CD14-positive monocyte (primary cell): ENCODE data around the gene UCN. TPM values are rescaled to one million over a fixed set of nuclear protein-coding genes. Genes with fewer than 3 reads are reported as not detected.

ENCODE experiments used
- DNase-seq, 3 donors: peaks; one replicate each; pipeline ENCODE4 v3.0.0-alpha.2; 2011 to 2022
- H2AFZ ChIP-seq: 2 replicates; pipeline ENCODE4 v1.6.0; 2012; ENCODE audit warnings: mild to moderate bottlenecking, low read depth, low read length, inconsistent platforms; ENCODE audit not compliant: insufficient read depth, poor library complexity, severe bottlenecking
- H3K27ac ChIP-seq, 2 donors: 1 replicate in 1 of 2; 2 replicates in 1 of 2; pipeline ENCODE4 v1.5.1; 2012 to 2013; ENCODE audit warnings: low read length in 2 of 2, control low read depth in 1 of 2, inconsistent platforms in 1 of 2, low read depth in 1 of 2, mild to moderate bottlenecking in 1 of 2
- H3K27me3 ChIP-seq, 2 donors: one replicate each; pipeline versions ENCODE4 v1.6.0 to v1.6.1; 2011 to 2013; ENCODE audit warnings: low read length in 2 of 2; ENCODE audit not compliant: control insufficient read depth in 2 of 2, insufficient read depth in 2 of 2
- H3K36me3 ChIP-seq, 2 donors: replicated peaks in 1 of 2; 1 replicate in 1 of 2; 2 replicates in 1 of 2; pipeline versions ENCODE4 v1.5.1 to v1.6.1; 2012 to 2013; ENCODE audit warnings: low read length in 2 of 2, control low read depth in 1 of 2, inconsistent platforms in 1 of 2, mild to moderate bottlenecking in 1 of 2; ENCODE audit not compliant: insufficient read depth in 2 of 2, control insufficient read depth in 1 of 2
- H3K4me1 ChIP-seq, 2 donors: 1 replicate in 1 of 2; 2 replicates in 1 of 2; pipeline versions ENCODE4 v1.5.1 to v1.6.1; 2012 to 2013; ENCODE audit warnings: low read length in 2 of 2, control low read depth in 1 of 2, inconsistent platforms in 1 of 2, mild to moderate bottlenecking in 1 of 2, moderate library complexity in 1 of 2; ENCODE audit not compliant: insufficient read depth in 2 of 2, control insufficient read depth in 1 of 2
- H3K4me2 ChIP-seq: replicated peaks from 2 replicates; pipeline ENCODE3; 2012; ENCODE audit warnings: low read length, moderate library complexity, mild to moderate bottlenecking; ENCODE audit not compliant: poor library complexity, severe bottlenecking; ENCODE audit errors: extremely low read depth
- H3K4me3 ChIP-seq, 3 experiments: fragments of 200-600 bp in 1 of 3; sonication (generic) in 1 of 3; replicated peaks in 1 of 3; 1 replicate in 2 of 3; 2 replicates in 1 of 3; pipeline ENCODE4 v1.5.1; 2011 to 2013; ENCODE audit warnings: low read length in 3 of 3, mild to moderate bottlenecking in 3 of 3, control low read depth in 2 of 3, low read depth in 2 of 3, inconsistent platforms in 1 of 3, moderate library complexity in 1 of 3
- H3K79me2 ChIP-seq: 2 replicates; pipeline ENCODE4 v1.6.0; 2012; ENCODE audit warnings: mild to moderate bottlenecking, control low read depth, inconsistent platforms, low read length, moderate library complexity; ENCODE audit not compliant: insufficient read depth
- H3K9ac ChIP-seq: 2 replicates; pipeline ENCODE4 v1.6.0; 2017; ENCODE audit warnings: low read length, mild to moderate bottlenecking; ENCODE audit not compliant: insufficient read depth, poor library complexity, severe bottlenecking
- H3K9me3 ChIP-seq, 2 donors: replicated peaks in 1 of 2; 1 replicate in 1 of 2; 2 replicates in 1 of 2; pipeline versions ENCODE4 v1.5.1 to v1.6.1; 2012 to 2013; ENCODE audit warnings: low read length in 2 of 2, control low read depth in 1 of 2; ENCODE audit not compliant: control insufficient read depth in 1 of 2, insufficient read depth in 1 of 2
- H4K20me1 ChIP-seq: 2 replicates; pipeline ENCODE4 v1.6.0; 2012; ENCODE audit warnings: mild to moderate bottlenecking, low read length, control low read depth, moderate library complexity; ENCODE audit not compliant: insufficient read depth
- H3K27ac Mint-ChIP-seq, 7 donors: one replicate each; pipeline ENCODE4 v1.8.0; 2020; ENCODE audit warnings: mild to moderate bottlenecking in 7 of 7, mixed read lengths in 7 of 7, moderate library complexity in 6 of 7, inconsistent platforms in 2 of 7
- H3K27me3 Mint-ChIP-seq, 3 donors: one replicate each; pipeline ENCODE4 v1.8.0; 2021 to 2022; ENCODE audit warnings: low read depth in 3 of 3, mild to moderate bottlenecking in 3 of 3, mixed read lengths in 3 of 3, moderate library complexity in 3 of 3, inconsistent platforms in 1 of 3
- H3K36me3 Mint-ChIP-seq, 2 donors: one replicate each; pipeline ENCODE4 v1.8.0; 2020; ENCODE audit warnings: mixed read lengths in 2 of 2, inconsistent platforms in 1 of 2, mild to moderate bottlenecking in 1 of 2
- H3K4me1 Mint-ChIP-seq: one replicate; pipeline ENCODE4 v1.8.0; 2020; ENCODE audit warnings: mild to moderate bottlenecking, mixed read lengths
- H3K4me3 Mint-ChIP-seq, 2 donors: one replicate each; pipeline ENCODE4 v1.8.0; 2020; ENCODE audit warnings: mild to moderate bottlenecking in 2 of 2, mixed read lengths in 2 of 2, moderate library complexity in 1 of 2
- H3K9me3 Mint-ChIP-seq, 7 donors: one replicate each; pipeline ENCODE4 v1.8.0; 2020 to 2022; ENCODE audit warnings: mixed read lengths in 7 of 7, mild to moderate bottlenecking in 6 of 7, moderate library complexity in 6 of 7, inconsistent platforms in 2 of 7
- CTCF ChIP-seq: fragments of 200-600 bp; IDR thresholded peaks from one replicate; pipeline ENCODE4 v1.8.0; 2022; ENCODE audit warnings: antibody characterized with exemption, mild to moderate bottlenecking
- WGBS: methylation state at CpG from one replicate; pipeline ENCODE4 v1.1.5; 2013; ENCODE audit warnings: missing lambda C conversion rate; ENCODE audit not compliant: insufficient coverage; 5-methylcytosine and 5-hydroxymethylcytosine counted together
- intact Hi-C, 2 donors: fragments of 100-400 bp; cut with micrococcal nuclease; formaldehyde crosslinking; loops; one replicate each; pipeline versions ENCODE4 v1.15.0 to v1.15.1; 2023
- polyA plus RNA-seq, 3 donors: library from polyadenylated mRNA; depleted of rRNA in 1 of 3; unstranded in 2 of 3; stranded (reverse) in 1 of 3; fragments of 300-500 nt in 2 of 3; fragments of >200 nt in 1 of 3; fragmentation: Illumina TruSeq in 2 of 3; gene quantifications; 1 replicate in 2 of 3; 2 replicates in 1 of 3; pipeline ENCODE4 v1.2.3, GENCODE V29; 2012 to 2021

Gene UCN
- polyA plus RNA-seq, 3 donors, result 0.39 to 2.2 (median 0.60) TPM

DNA sequence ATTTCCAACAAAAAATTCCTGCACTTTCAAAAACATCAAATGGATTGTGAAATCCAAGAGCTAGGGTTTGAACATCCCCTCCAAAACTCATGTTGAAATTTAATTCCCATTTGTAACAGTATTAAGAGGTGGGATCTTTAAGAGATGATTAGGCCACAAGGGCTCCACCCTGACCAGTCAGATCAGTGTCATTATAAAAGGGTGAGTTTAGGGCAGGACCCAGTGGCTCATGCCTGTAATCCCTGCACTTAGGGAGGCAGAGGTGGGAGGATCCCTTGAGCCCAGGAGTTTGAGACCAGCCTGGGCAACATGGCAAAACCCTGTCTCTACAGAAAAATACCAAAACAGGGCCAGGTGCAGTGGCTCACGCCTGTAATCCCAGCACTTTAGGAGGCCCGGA is 39.4 kb upstream of the UCN start:
- no peaks in the 10 kb centered on the region for H3K27me3 ChIP-seq
- Mint-ChIP-seq H3K9me3 (no peaks in the 10 kb centered on the region), H3K4me1 (peaks cover 5% of the 10 kb centered on the region), H3K27ac (peak overlapping the region in 1 of 7 donors; percentile 31), H3K27me3 (peaks cover 0 to 2% (median 1%) of the 10 kb centered on the region in 3 donors), H3K4me3 (no peak overlapping the region), H3K36me3 (peaks cover 32 to 48% of the 10 kb centered on the region in 2 donors)
- H3K4me2 ChIP-seq, result no peak overlapping the region
- TF ChIP-seq CTCF, result no peak
- H3K9me3 ChIP-seq, result no peaks in the 10 kb centered on the region
- H3K9ac ChIP-seq, result no peak overlapping the region
- peaks cover 12 to 40% of the 10 kb centered on the region in 2 donors for H3K36me3 ChIP-seq
- peaks cover 92% of the 10 kb centered on the region for H3K79me2 ChIP-seq
- intact Hi-C loops, result no loop called here
- H3K27ac ChIP-seq, result no peak overlapping the region
- H2AFZ ChIP-seq, result no peak overlapping the region
- H3K4me3 ChIP-seq, result no peak overlapping the region
- peaks cover 94% of the 10 kb centered on the region for H4K20me1 ChIP-seq
- 91% methylated on average over 2 of the region's 2 CpGs for whole genome bisulfite sequencing
- H3K4me1 ChIP-seq, result no peaks in the 10 kb centered on the region
- DNase-seq, result no peak

- H3K27me3 ChIP-seq, result no peaks in the 10 kb centered on the region
- H3K4me3 ChIP-seq, result no peak overlapping the region
- no peak overlapping the region for H3K27ac ChIP-seq
- Mint-ChIP-seq H3K36me3 (peaks cover 65 to 89% of the 10 kb centered on the region in 2 donors), H3K9me3 (no peaks in the 10 kb centered on the region), H3K27me3 (no peaks in the 10 kb centered on the region), H3K4me1 (no peaks in the 10 kb centered on the region), H3K27ac (no peak overlapping the region), H3K4me3 (no peak overlapping the region)
- no peaks in the 10 kb centered on the region for H3K79me2 ChIP-seq
- H2AFZ ChIP-seq, result no peak overlapping the region
- no peak overlapping the region for H3K9ac ChIP-seq
- peaks cover 87 to 92% of the 10 kb centered on the region in 2 donors for H3K36me3 ChIP-seq
- 97% methylated on average over 6 of the region's 7 CpGs for WGBS
- no peak for TF ChIP-seq CTCF
- intact Hi-C loops, result no loop called here
- H3K4me1 ChIP-seq, result no peaks in the 10 kb centered on the region
- DNase-seq, result no peak
- no peaks in the 10 kb centered on the region for H3K9me3 ChIP-seq
- no peak overlapping the region for H3K4me2 ChIP-seq
- H4K20me1 ChIP-seq, result no peaks in the 10 kb centered on the region
These were observed 27.9 kb upstream of the UCN start for GRCh38 chr2:27336173-27336572.
